ENCODE measurements around the gene PRRC1. TPM values are rescaled to one million over a fixed set of nuclear protein-coding genes. Genes with fewer than 3 reads are reported as not detected.

The PRRC1 gene
- total RNA-seq, 1 experiment from 2014 or later, result 77.9 TPM

DNA sequence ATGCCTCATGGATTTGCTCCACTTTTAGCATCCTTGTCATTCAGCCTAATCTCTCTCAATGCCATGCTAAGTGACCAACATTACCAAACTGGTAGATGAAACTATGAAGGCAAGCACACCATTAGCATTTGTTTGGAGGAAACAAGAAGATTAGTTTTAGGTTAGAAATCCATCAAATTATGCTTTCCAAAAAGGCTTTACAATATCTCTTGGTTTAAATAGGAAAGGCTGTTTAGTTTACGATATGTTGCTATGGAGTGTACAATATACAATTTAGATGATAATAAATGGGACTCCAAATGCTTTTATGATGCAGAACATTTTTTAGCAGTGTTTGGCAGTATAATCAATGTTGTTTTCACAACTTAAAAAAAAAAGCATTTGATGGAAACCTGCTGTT is 83.7 kb downstream of the PRRC1 start:
- Mint-ChIP-seq H3K27me3 (ENCODE audit: low read depth) (no peaks in the 10 kb centered on the region), H3K36me3 (no peaks in the 10 kb centered on the region), H3K4me3 (no peak overlapping the region), H3K9me3 (no peaks in the 10 kb centered on the region), H3K27ac (no peak overlapping the region), H3K4me1 (peaks cover 24% of the 10 kb centered on the region)
- CTCF ChIA-PET, result no interaction called here
- POLR2A ChIA-PET, result no interaction called here
- TF ChIP-seq, protein P1, sequence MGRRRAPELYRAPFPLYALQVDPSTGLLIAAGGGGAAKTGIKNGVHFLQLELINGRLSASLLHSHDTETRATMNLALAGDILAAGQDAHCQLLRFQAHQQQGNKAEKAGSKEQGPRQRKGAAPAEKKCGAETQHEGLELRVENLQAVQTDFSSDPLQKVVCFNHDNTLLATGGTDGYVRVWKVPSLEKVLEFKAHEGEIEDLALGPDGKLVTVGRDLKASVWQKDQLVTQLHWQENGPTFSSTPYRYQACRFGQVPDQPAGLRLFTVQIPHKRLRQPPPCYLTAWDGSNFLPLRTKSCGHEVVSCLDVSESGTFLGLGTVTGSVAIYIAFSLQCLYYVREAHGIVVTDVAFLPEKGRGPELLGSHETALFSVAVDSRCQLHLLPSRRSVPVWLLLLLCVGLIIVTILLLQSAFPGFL (CRISPR knock-in tag; IDR thresholded peaks at IDR 0.05; ENCODE audit: borderline replicate concordance), result no peak
- TF ChIP-seq NFATC4 (CRISPR knock-in tag; IDR thresholded peaks at IDR 0.05) (no peak), FOXP1 (CRISPR knock-in tag; IDR thresholded peaks at IDR 0.05; ENCODE audit: borderline replicate concordance) (no peak), ZNF263 (CRISPR knock-in tag; IDR thresholded peaks at IDR 0.05; ENCODE audit: low read depth) (no peak), FOXK1 (CRISPR knock-in tag; IDR thresholded peaks at IDR 0.05) (no peak), ZNF396 (CRISPR knock-in tag; IDR thresholded peaks at IDR 0.05; ENCODE audit: borderline replicate concordance) (no peak), TEAD4 (CRISPR knock-in tag; IDR thresholded peaks at IDR 0.05) (no peak), EMX1 (CRISPR knock-in tag; IDR thresholded peaks at IDR 0.05) (no peak), GTF2I (CRISPR knock-in tag; conservative IDR thresholded peaks at IDR 0.05) (no peak), NR2C2 (CRISPR knock-in tag; IDR thresholded peaks at IDR 0.05) (no peak), TP53 (CRISPR knock-in tag; IDR thresholded peaks at IDR 0.05) (no peak)
- TF ChIP-seq, protein P2, sequence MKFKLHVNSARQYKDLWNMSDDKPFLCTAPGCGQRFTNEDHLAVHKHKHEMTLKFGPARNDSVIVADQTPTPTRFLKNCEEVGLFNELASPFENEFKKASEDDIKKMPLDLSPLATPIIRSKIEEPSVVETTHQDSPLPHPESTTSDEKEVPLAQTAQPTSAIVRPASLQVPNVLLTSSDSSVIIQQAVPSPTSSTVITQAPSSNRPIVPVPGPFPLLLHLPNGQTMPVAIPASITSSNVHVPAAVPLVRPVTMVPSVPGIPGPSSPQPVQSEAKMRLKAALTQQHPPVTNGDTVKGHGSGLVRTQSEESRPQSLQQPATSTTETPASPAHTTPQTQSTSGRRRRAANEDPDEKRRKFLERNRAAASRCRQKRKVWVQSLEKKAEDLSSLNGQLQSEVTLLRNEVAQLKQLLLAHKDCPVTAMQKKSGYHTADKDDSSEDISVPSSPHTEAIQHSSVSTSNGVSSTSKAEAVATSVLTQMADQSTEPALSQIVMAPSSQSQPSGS (CRISPR knock-in tag; IDR thresholded peaks at IDR 0.05; ENCODE audit: borderline replicate concordance, low read depth), result no peak
- TF ChIP-seq, protein P3, sequence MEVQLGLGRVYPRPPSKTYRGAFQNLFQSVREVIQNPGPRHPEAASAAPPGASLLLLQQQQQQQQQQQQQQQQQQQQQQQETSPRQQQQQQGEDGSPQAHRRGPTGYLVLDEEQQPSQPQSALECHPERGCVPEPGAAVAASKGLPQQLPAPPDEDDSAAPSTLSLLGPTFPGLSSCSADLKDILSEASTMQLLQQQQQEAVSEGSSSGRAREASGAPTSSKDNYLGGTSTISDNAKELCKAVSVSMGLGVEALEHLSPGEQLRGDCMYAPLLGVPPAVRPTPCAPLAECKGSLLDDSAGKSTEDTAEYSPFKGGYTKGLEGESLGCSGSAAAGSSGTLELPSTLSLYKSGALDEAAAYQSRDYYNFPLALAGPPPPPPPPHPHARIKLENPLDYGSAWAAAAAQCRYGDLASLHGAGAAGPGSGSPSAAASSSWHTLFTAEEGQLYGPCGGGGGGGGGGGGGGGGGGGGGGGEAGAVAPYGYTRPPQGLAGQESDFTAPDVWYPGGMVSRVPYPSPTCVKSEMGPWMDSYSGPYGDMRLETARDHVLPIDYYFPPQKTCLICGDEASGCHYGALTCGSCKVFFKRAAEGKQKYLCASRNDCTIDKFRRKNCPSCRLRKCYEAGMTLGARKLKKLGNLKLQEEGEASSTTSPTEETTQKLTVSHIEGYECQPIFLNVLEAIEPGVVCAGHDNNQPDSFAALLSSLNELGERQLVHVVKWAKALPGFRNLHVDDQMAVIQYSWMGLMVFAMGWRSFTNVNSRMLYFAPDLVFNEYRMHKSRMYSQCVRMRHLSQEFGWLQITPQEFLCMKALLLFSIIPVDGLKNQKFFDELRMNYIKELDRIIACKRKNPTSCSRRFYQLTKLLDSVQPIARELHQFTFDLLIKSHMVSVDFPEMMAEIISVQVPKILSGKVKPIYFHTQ (CRISPR knock-in tag; IDR thresholded peaks at IDR 0.05), result no peak
- TF ChIP-seq, protein P4, sequence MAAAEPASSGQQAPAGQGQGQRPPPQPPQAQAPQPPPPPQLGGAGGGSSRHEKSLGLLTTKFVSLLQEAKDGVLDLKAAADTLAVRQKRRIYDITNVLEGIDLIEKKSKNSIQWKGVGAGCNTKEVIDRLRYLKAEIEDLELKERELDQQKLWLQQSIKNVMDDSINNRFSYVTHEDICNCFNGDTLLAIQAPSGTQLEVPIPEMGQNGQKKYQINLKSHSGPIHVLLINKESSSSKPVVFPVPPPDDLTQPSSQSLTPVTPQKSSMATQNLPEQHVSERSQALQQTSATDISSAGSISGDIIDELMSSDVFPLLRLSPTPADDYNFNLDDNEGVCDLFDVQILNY (CRISPR knock-in tag; IDR thresholded peaks at IDR 0.05), result no peak
- TF ChIP-seq, protein P5, sequence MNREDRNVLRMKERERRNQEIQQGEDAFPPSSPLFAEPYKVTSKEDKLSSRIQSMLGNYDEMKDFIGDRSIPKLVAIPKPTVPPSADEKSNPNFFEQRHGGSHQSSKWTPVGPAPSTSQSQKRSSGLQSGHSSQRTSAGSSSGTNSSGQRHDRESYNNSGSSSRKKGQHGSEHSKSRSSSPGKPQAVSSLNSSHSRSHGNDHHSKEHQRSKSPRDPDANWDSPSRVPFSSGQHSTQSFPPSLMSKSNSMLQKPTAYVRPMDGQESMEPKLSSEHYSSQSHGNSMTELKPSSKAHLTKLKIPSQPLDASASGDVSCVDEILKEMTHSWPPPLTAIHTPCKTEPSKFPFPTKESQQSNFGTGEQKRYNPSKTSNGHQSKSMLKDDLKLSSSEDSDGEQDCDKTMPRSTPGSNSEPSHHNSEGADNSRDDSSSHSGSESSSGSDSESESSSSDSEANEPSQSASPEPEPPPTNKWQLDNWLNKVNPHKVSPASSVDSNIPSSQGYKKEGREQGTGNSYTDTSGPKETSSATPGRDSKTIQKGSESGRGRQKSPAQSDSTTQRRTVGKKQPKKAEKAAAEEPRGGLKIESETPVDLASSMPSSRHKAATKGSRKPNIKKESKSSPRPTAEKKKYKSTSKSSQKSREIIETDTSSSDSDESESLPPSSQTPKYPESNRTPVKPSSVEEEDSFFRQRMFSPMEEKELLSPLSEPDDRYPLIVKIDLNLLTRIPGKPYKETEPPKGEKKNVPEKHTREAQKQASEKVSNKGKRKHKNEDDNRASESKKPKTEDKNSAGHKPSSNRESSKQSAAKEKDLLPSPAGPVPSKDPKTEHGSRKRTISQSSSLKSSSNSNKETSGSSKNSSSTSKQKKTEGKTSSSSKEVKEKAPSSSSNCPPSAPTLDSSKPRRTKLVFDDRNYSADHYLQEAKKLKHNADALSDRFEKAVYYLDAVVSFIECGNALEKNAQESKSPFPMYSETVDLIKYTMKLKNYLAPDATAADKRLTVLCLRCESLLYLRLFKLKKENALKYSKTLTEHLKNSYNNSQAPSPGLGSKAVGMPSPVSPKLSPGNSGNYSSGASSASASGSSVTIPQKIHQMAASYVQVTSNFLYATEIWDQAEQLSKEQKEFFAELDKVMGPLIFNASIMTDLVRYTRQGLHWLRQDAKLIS (CRISPR knock-in tag; IDR thresholded peaks at IDR 0.05; ENCODE audit: borderline replicate concordance), result no peak
- no peak for DNase-seq (ENCODE audit: low spot score)
- no peak for ATAC-seq

DNA sequence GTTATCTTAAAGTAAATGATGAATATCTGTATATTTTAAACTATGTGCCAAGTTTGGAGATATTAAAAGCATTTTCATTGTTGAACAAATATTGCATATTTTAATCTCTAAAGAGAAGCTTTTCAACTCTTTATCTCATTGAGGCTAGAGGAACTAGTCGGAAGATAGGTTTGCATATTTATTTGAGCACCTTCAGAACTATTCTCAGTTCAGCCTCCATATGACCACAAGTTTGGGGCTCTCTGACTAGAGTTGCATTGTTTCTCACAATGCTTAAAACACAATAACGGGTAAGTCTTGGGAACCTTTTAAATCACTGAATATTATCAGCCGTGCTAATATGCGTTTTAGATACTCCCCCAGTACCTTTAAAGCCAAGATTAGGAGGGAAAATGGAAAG is 84.2 kb downstream of the PRRC1 start:
- CTCF ChIA-PET, result no interaction called here
- Mint-ChIP-seq H3K4me3 (no peak overlapping the region), H3K27me3 (ENCODE audit: low read depth) (no peaks in the 10 kb centered on the region), H3K27ac (no peak overlapping the region), H3K36me3 (no peaks in the 10 kb centered on the region), H3K4me1 (peaks cover 21% of the 10 kb centered on the region), H3K9me3 (no peaks in the 10 kb centered on the region)
- POLR2A ChIA-PET, result no interaction called here
- ATAC-seq, result no peak
- DNase-seq (ENCODE audit: low spot score), result no peak
- TF ChIP-seq SOX15 (CRISPR knock-in tag; IDR thresholded peaks at IDR 0.05) (no peak), NFYB (CRISPR knock-in tag; conservative IDR thresholded peaks at IDR 0.05; ENCODE audit: low read depth) (no peak), FOXK1 (CRISPR knock-in tag; IDR thresholded peaks at IDR 0.05) (no peak), JUN (CRISPR knock-in tag; IDR thresholded peaks at IDR 0.05) (no peak), GABPB1 (CRISPR knock-in tag; IDR thresholded peaks at IDR 0.05) (no peak), RORB (CRISPR knock-in tag; IDR thresholded peaks at IDR 0.05) (no peak), ZNF423 (CRISPR knock-in tag; IDR thresholded peaks at IDR 0.05) (no peak), ESRRA (CRISPR knock-in tag; IDR thresholded peaks at IDR 0.05; ENCODE audit: borderline replicate concordance) (no peak)
- TF ChIP-seq, protein P6, sequence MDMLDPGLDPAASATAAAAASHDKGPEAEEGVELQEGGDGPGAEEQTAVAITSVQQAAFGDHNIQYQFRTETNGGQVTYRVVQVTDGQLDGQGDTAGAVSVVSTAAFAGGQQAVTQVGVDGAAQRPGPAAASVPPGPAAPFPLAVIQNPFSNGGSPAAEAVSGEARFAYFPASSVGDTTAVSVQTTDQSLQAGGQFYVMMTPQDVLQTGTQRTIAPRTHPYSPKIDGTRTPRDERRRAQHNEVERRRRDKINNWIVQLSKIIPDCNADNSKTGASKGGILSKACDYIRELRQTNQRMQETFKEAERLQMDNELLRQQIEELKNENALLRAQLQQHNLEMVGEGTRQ (CRISPR knock-in tag; IDR thresholded peaks at IDR 0.05), result no peak
- TF ChIP-seq, protein P3 (CRISPR knock-in tag; IDR thresholded peaks at IDR 0.05), result no peak
